Ascending aorta (tissue), 2 donors: Measurements from ENCODE around the gene PAPPA2. TPM values are rescaled to one million over a fixed set of nuclear protein-coding genes. Genes with fewer than 3 reads are reported as not detected.

ENCODE experiments used
- DNase-seq, 2 donors: peaks; one replicate each; pipeline ENCODE4 v3.0.0-alpha.2; 2019; ENCODE audit warnings: low spot score in 2 of 2
- H3K27ac ChIP-seq, 2 donors: fragments of 200-600 bp; sonication (generic); one replicate each; pipeline ENCODE4 v1.5.1; 2016 to 2017; ENCODE audit warnings: mild to moderate bottlenecking in 1 of 2
- H3K27me3 ChIP-seq: fragments of 200-600 bp; sonication (generic); one replicate; pipeline ENCODE4 v1.5.1; 2017
- H3K36me3 ChIP-seq, 2 donors: fragments of 200-600 bp; sonication (generic); one replicate each; pipeline ENCODE4 v1.5.1; 2016
- H3K4me1 ChIP-seq, 2 donors: fragments of 200-600 bp; sonication (generic); one replicate each; pipeline ENCODE4 v1.5.1; 2016 to 2017; ENCODE audit warnings: mild to moderate bottlenecking in 1 of 2
- H3K4me3 ChIP-seq, 2 donors: fragments of 200-600 bp; sonication (generic); one replicate each; pipeline ENCODE4 v1.5.1; 2016 to 2017; ENCODE audit warnings: mild to moderate bottlenecking in 1 of 2
- H3K9me3 ChIP-seq, 2 donors: fragments of 200-600 bp; sonication (generic); one replicate each; pipeline ENCODE4 v1.5.1; 2016
- intact Hi-C: fragments of 100-400 bp; cut with DNase I; formaldehyde crosslinking; loops from one replicate; pipeline ENCODE4 v1.15.1; 2023
- total RNA-seq: library from RNA; depleted of rRNA; stranded (reverse); fragments of >200 nt; gene quantifications from one replicate; pipeline ENCODE4 v1.1.0, GENCODE V29; 2016
- TF ChIP-seq, protein P1 (sequence below), 3 experiments: fragments of 200-600 bp in 2 of 3; fragments of 450-650 bp in 1 of 3; sonication (generic) in 2 of 3; IDR thresholded peaks; one replicate each; pipeline ENCODE4 v1.5.1; 2016 to 2019; ENCODE audit warnings: antibody characterized with exemption in 3 of 3, mild to moderate bottlenecking in 1 of 3, moderate library complexity in 1 of 3

Gene PAPPA2
- total RNA-seq, 1 donor from 2014 or later = 2.9 TPM

GRCh38 chr1:176829261-176829660 is 366.3 kb downstream of the PAPPA2 start:
- H3K27me3 ChIP-seq = no peaks in the 10 kb centered on the region
- intact Hi-C loops = loop anchor here (5.0 kb wide), 1 partner anchor 43 kb away; no protein-coding TSS in a partner anchor
- H3K4me1 ChIP-seq = no peaks in the 10 kb centered on the region
- no peak overlapping the region for H3K27ac ChIP-seq
- TF ChIP-seq, protein P1, sequence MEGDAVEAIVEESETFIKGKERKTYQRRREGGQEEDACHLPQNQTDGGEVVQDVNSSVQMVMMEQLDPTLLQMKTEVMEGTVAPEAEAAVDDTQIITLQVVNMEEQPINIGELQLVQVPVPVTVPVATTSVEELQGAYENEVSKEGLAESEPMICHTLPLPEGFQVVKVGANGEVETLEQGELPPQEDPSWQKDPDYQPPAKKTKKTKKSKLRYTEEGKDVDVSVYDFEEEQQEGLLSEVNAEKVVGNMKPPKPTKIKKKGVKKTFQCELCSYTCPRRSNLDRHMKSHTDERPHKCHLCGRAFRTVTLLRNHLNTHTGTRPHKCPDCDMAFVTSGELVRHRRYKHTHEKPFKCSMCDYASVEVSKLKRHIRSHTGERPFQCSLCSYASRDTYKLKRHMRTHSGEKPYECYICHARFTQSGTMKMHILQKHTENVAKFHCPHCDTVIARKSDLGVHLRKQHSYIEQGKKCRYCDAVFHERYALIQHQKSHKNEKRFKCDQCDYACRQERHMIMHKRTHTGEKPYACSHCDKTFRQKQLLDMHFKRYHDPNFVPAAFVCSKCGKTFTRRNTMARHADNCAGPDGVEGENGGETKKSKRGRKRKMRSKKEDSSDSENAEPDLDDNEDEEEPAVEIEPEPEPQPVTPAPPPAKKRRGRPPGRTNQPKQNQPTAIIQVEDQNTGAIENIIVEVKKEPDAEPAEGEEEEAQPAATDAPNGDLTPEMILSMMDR (IDR thresholded peaks at IDR 0.05) = no peak
- no peaks in the 10 kb centered on the region for H3K9me3 ChIP-seq
- H3K4me3 ChIP-seq = no peak overlapping the region
- H3K36me3 ChIP-seq = no peaks in the 10 kb centered on the region
- DNase-seq = no peak

DNA sequence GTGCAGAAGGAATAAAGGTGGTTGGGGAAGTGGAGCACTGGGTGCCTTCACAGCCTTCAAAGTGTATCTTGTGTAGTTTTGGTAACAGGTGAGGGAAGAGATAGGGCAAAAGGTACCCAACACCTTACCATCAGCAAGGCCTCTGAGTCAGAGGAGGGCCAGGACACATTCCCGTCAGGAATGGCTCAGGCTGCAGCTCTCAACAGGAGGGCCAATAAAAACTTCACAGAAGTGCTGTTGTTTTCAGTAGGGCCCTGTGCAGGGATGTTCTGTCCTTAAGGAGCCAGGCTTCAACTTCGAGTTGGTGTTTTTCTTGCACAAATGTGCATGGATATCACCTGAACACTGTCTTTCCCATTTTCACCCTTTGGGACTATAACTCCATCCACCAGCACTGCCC is 368.2 kb downstream of the PAPPA2 start:
- H3K4me1 ChIP-seq = no peaks in the 10 kb centered on the region
- no peak overlapping the region for H3K27ac ChIP-seq
- TF ChIP-seq, protein P1 (IDR thresholded peaks at IDR 0.05) = no peak
- H3K9me3 ChIP-seq = no peaks in the 10 kb centered on the region
- DNase-seq = no peak
- no peaks in the 10 kb centered on the region for H3K27me3 ChIP-seq
- intact Hi-C loops = no loop called here
- H3K4me3 ChIP-seq = no peak overlapping the region
- no peaks in the 10 kb centered on the region for H3K36me3 ChIP-seq

GRCh38 chr1:176837708-176838107 is 374.7 kb downstream of the PAPPA2 start:
- no peaks in the 10 kb centered on the region for H3K27me3 ChIP-seq
- no peaks in the 10 kb centered on the region for H3K4me1 ChIP-seq
- TF ChIP-seq, protein P1 (IDR thresholded peaks at IDR 0.05) = no peak
- no peak for DNase-seq
- intact Hi-C loops = no loop called here
- no peak overlapping the region for H3K27ac ChIP-seq
- no peaks in the 10 kb centered on the region for H3K9me3 ChIP-seq
- H3K36me3 ChIP-seq = no peaks in the 10 kb centered on the region
- no peak overlapping the region for H3K4me3 ChIP-seq

GRCh38 chr1:176838276-176838995 is 375.5 kb downstream of the PAPPA2 start:
- Histone ChIP-seq H3K9me3 (no peaks in the 10 kb centered on the region), H3K27ac (no peak overlapping the region), H3K36me3 (no peaks in the 10 kb centered on the region), H3K27me3 (no peaks in the 10 kb centered on the region), H3K4me3 (no peak overlapping the region), H3K4me1 (no peaks in the 10 kb centered on the region)
- no peak for DNase-seq
- intact Hi-C loops = no loop called here
- TF ChIP-seq, protein P1 (IDR thresholded peaks at IDR 0.05) = no peak

DNA sequence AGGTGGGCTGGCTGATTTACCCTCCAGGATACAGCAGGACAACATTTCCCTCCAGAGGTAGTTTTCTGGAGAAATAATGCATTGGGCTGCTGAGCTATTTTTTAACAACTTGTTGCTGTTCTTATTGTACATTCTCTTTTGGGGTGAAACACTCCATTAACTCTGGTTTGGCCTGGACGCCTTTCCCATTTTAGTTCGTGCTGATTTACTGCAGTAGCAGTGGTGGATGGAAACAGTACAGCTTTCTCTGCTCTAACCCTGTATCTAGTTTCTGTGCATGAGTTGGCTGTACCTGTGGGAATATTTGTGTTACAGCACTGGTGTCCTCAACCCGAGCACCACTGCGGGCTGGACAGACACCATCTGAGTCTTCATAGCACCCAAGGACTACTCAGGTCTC is 376.2 kb downstream of the PAPPA2 start:
- Histone ChIP-seq H3K9me3 (no peaks in the 10 kb centered on the region), H3K36me3 (no peaks in the 10 kb centered on the region), H3K4me3 (no peak overlapping the region), H3K27ac (no peak overlapping the region), H3K27me3 (no peaks in the 10 kb centered on the region), H3K4me1 (no peaks in the 10 kb centered on the region)
- no peak for DNase-seq
- intact Hi-C loops = no loop called here
- TF ChIP-seq, protein P1 (IDR thresholded peaks at IDR 0.05) = no peak
